Measurements from ENCODE around the gene ZNF469.

- TF ChIP-seq ZFX (IDR thresholded peaks at IDR 0.05) (no peak), CTCF (conservative IDR thresholded peaks at IDR 0.05) (no peak)
Observed at GRCh38 chr16:88367560-88367959, 15.2 kb upstream of the ZNF469 start.

Measured in C4-2B (cell line).